Stimulated activated CD4-positive, alpha-beta T cell treated with anti-CD3 and anti-CD28 coated beads, Interleukin-1b, Interleukin-23, amount 100 ng/mL, for 1 hour (primary cell): ENCODE data around the gene SCN8A.
A peak's percentile ranks its signal among the peaks of the same experiment; 100 is the strongest.
"Not testable (repeated sequence)": the region's sequence is repeated elsewhere in the genome, so short reads cannot be mapped to it uniquely, and the experiment has no call there.

Experiments
- DNase-seq, 2 donors: peaks; one replicate each; pipeline ENCODE4 v3.0.0-alpha.2; 2020; ENCODE audit warnings: low read depth in 2 of 2

SCN8A gene

GRCh38 chr12:51591016-51591901 is at the start of gene SCN8A:
Gene SCN8A, plus strand, starts transcription at chr12:51591233. Its CDS starts 71,585 bp downstream, at chr12:51662818.
- peak in 1 of 2 donors; percentile 24 for DNase-seq

GRCh38 chr12:51546097-51546496 is 44.9 kb upstream of the SCN8A start:
- DNase-seq: no peak

GRCh38 chr12:51547606-51548005 is 43.4 kb upstream of the SCN8A start:
- DNase-seq: no peak

- DNase-seq: no peak
Measured at GRCh38 chr12:51548241-51548640, 42.8 kb upstream of the SCN8A start.

- no peak for DNase-seq
Measured at GRCh38 chr12:51549637-51550036, 41.4 kb upstream of the SCN8A start.

DNA sequence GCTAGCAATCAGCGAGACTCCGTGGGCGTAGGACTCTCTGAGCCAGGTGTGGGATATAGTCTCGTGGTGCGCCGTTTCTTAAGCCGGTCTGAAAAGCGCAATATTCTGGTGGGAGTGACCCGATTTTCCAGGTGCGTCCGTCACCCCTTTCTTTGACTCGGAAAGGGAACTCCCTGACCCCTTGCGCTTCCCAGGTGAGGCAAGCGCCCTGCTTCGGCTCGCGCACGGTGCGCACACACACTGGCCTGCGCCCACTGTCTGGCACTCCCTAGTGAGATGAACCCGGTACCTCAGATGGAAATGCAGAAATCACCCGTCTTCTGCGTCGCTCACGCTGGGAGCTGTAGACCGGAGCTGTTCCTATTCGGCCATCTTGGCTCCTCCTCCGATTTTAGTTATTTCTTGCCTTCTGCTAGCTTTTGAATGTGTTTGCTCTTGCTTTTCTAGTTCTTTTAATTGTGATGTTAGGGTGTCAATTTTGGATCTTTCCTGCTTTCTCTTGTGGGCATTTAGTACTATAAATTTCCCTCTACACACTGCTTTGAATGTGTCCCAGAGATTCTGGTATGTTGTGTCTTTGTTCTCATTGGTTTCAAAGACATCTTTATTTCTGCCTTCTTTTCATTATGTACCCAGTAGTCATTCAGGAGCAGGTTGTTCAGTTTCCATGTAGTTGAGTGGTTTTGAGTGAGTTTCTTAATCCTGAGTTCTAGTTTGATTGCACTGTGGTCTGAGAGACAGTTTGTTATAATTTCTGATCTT is 22.6 kb upstream of the SCN8A start:
- not testable (repeated sequence) for DNase-seq

DNA sequence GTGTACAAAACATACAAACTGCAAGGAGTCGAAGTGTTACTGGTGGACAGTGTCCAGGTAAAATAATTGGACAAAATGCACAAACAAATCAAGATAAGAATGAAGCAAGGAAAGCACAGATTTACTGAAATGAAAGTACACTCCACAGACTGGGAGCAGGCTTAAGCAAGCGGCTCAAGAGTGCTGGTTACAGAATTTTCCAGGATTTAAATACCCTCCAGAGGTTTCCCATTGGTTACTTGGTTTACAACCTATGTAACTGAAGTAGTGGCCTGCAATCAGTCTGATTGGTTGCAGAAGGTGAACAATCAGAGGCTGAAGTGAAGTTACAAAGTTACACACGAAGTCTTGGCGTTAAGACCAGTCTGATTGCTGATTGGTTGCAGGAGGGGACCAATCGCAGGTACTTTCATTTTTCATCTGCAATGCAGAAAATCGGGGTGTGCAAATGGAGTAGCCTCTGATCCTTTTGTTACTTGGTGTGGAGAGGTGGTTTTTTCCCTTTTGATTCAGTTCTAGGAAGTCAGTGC is 11.6 kb upstream of the SCN8A start:
- no peak for DNase-seq

DNA sequence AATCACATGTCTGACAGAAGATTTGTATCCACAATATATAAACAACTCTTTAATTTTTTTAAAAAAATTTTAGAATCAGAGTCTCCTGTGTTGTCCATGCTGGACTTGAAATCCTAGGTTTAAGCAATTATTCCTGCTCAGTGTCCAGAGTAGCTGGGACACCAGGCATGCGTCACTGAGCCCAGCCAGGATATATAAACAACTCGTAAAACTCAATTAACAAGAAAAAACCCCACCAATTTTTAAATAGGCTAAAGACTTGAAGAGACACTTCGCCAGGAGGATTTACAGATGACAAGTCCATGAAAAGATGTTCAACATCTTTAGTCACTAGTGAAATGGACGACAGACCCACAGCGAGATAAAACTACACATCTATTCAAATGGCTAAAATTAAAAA is 2.0 kb upstream of the SCN8A start:
- DNase-seq: no peak

- DNase-seq: no peak
Measured at GRCh38 chr12:51589557-51590176, 1.4 kb upstream of the SCN8A start.

DNA sequence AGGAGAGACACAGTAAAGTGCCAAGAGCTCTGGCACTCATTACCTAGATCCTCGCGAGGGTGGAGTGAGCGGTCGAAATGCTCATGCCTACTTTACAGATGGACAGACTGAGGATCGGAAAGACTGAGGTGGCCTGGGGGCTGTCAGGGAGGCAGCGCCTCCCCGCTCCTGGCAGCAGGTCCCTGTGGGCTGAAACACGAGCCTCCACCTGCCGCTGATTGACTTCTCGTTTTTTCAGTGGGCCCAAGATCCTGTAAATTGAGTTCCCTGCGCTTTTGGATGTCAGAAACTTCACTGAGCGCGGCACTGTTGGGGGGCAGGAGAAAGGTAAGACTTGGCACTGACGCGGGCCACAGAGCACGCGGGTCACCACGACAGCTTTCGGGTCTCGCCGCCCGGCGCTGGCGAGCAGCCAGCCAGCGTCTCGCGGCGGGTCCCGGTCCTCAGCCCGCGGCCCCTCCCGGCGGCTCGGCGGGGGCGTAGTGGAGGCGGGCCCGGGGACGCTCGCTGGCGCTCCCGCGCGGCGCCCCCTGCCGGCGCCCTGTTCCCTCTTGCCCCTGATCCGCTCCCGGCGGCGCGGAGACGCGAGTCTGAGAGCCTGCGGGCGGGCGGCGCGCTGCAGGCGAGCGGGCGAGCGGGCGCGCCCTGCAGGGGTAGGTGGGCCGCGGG is 552 bp upstream of the SCN8A start:
- peak; percentile 31 to 68 for DNase-seq

DNA sequence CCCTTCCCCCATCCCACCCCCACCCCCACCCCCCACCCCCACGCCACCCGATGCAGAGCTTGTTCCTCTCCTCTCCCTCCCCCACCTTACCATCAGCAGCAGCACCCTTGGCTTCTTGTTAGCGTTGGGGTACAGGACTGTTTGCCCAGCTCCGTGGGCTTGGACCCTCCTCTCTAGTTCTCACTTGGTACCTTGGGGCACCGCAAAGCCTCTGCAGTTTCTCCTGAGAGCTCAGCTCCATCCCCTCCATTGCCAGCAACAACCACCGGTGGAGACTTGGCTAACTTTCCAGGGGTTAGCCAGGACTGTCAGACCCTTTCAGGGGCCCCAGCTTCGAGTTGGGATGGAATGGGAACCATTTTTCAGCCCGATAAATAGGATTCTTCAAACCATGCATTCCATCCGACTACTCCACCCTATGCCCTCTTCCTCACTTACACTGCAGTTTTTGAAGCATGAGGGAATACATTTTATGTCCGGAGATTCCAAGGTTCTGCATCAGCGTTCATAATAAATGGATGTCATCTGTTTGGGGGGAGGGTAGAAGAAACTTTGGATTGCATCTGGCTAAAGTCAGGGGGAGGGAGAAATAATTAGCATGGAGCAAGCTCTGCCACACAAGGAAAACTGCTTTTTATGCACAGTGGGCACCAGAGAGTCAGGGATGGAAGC is 1.1 kb downstream of the SCN8A start:
- DNase-seq: no peak

GRCh38 chr12:51593021-51593420 is 2.0 kb downstream of the SCN8A start:
- DNase-seq: no peak

DNA sequence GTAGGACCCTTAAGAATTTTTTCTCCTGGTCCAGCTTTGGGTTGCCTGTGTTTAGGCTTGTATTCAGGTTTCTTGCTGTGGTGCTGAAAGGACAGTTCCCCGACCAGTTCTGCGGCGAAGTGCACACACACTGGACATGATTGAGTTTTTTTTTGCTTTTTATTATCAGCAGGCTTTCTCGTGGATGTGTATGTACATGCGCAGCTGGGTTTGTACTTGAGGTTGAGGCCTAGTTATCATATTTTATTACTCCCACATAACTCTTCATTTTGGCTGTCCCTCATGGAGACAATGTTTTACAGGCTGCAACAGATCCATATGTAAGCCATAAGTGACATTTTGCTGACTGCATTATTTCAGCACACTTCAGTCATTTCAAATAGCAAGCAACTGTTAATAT is 2.5 kb downstream of the SCN8A start:
- no peak for DNase-seq

- DNase-seq: no peak
Measured at GRCh38 chr12:51598156-51598555, 7.1 kb downstream of the SCN8A start.

GRCh38 chr12:51600721-51601120 is 9.7 kb downstream of the SCN8A start:
- DNase-seq: no peak

GRCh38 chr12:51601241-51601640 is 10.2 kb downstream of the SCN8A start:
- DNase-seq: no peak

DNA sequence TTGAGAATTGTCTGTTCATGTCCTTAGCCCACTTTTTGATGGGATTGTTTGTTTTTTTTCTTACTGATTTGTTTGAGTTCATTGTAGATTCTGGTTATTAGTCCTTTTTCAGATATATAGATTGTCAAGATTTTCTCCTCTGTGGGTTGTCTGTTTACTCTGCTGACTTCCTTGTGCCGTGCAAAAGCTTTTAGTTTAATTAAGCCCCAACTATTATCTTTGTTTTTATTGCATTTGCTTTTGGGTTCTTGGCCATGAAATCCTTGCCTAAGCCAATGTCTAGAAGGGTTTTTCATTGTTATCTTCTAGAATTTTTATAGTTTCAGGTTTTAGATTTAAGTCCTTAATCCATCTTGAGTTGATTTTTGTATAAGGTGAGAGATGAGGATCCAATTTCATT is 14.9 kb downstream of the SCN8A start:
- not testable (repeated sequence) for DNase-seq

DNA sequence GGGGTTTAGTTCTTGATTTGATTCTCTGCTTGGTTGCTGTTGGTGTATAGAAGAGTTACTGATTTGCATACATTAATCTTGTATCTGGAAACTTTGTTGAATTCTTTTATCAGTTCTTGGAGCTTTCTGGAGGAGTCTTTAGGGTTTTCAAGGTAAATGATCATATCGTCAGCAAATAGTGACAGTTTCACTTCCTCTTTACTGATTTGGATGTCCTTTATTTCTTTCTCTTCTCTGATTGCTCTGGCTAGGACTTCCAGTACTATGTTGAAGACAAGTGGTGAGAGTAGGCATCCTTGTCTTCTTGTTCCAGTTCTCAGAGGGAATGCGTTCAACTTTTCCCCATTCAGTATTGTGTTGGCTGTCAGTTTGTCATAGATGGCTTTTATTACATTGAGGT is 16.2 kb downstream of the SCN8A start:
- DNase-seq: not testable (repeated sequence)

- no peak for DNase-seq
Measured at GRCh38 chr12:51620448-51620847, 29.4 kb downstream of the SCN8A start.

DNA sequence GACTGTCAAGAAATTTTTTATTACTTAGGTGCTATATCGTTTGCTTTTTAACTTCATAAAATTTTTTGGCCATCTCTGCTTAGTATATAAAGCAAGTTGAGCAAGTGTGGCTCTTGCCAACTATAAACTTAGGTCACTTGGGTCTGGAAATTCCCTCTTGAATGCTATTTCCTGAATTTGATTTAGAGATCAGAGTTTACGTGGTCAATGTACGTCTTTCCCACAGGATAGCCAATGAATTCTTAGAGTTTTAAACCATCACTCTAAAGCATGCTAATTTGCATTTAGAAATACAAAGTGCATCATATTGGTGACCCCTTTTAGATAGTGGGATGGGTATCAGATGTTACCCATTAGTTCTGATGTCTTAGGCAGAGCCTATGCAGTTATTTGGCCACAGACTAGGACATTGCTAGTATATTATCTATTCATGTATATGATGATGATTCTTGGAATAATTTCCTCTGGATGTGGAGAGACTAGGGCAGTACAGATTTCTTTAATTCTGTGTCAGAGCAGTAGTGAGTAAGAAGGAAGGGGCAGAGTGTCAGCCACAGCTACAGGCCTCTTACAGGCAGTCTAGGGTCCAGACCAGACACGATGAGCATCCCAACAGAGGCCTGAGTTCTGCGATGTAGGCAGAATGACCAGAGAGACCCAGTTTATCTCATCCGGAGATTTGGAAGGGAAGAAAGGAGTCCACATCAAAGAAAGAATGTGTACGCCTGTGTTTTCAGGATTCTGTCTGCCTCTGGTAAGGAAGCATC is 30.3 kb downstream of the SCN8A start:
- DNase-seq: no peak
